A673 (cell line): ENCODE results near the gene EIF3J.
A peak's percentile ranks its signal among the peaks of the same experiment; 100 is the strongest.

Experiments
- CTCF ChIP-seq: fragments of 300-800, 200-600 bp; sonication (generic); conservative IDR thresholded peaks from 2 replicates; pipeline ENCODE4 v1.5.1; 2017; ENCODE audit warnings: low read depth, mild to moderate bottlenecking, antibody characterized with exemption, low read length, moderate library complexity, mixed read lengths
- EZH2 ChIP-seq: fragments of 200-600 bp; sonication (generic); IDR thresholded peaks from 2 replicates; pipeline ENCODE4 v1.6.1; 2017; ENCODE audit warnings: borderline replicate concordance, low read depth, mild to moderate bottlenecking, mixed read lengths, antibody characterized with exemption, low read length; ENCODE audit not compliant: poor library complexity, severe bottlenecking

GRCh38 chr15:44501768-44502366, 35.1 kb upstream of the EIF3J start:
- TF ChIP-seq CTCF (peak; percentile 68), EZH2 (no peak)
